CD4-positive, alpha-beta memory T cell (primary cell): Measurements from ENCODE around the gene GPR176. TPM values are rescaled to one million over a fixed set of nuclear protein-coding genes. Genes with fewer than 3 reads are reported as not detected.

Experiments
- CTCF ChIA-PET: fragments of 350-600 bp; sonication (Branson Sonifier 250); formaldehyde crosslinking; loops from one replicate; lab custom pipeline; 2021; ENCODE audit warnings: inconsistent platforms; ENCODE audit not compliant: partially characterized antibody; lab: Charles Lee
- POLR2A ChIA-PET: fragments of 350-600 bp; sonication (Branson Sonifier 250); formaldehyde crosslinking; loops from one replicate; lab custom pipeline; 2021; ENCODE audit not compliant: partially characterized antibody; lab: Charles Lee
- DNase-seq, 5 donors: peaks; one replicate each; pipeline versions ENCODE4 v3.0.0 to v3.0.0-alpha.2; 2020 to 2022; ENCODE audit warnings: mixed read lengths in 1 of 5
- H3K27ac ChIP-seq: one replicate; pipeline ENCODE4 v1.7.0; 2013; ENCODE audit warnings: low read depth, low read length
- H3K27me3 ChIP-seq: 2 replicates; pipeline ENCODE4 v1.7.0; 2013; ENCODE audit warnings: mild to moderate bottlenecking, low read length, moderate library complexity; ENCODE audit not compliant: insufficient read depth
- H3K36me3 ChIP-seq: 2 replicates; pipeline ENCODE4 v1.7.0; 2013; ENCODE audit warnings: mild to moderate bottlenecking, low read length, moderate library complexity; ENCODE audit not compliant: insufficient read depth
- H3K4me1 ChIP-seq: 2 replicates; pipeline ENCODE4 v1.7.0; 2013; ENCODE audit warnings: mild to moderate bottlenecking, low read length, moderate library complexity; ENCODE audit not compliant: insufficient read depth
- H3K4me3 ChIP-seq, 2 donors: one replicate each; pipeline ENCODE4 v1.7.0; 2013; ENCODE audit warnings: low read length in 2 of 2, mild to moderate bottlenecking in 1 of 2
- H3K9me3 ChIP-seq, 2 donors: one replicate each; pipeline ENCODE4 v1.7.0; 2013; ENCODE audit warnings: low read length in 2 of 2, control low read depth in 1 of 2; ENCODE audit not compliant: control insufficient read depth in 1 of 2
- H3K27ac Mint-ChIP-seq, 7 donors: one replicate each; pipeline ENCODE4 v1.8.0; 2020 to 2021; ENCODE audit warnings: mixed read lengths in 7 of 7, mild to moderate bottlenecking in 6 of 7, inconsistent platforms in 3 of 7, moderate library complexity in 3 of 7
- H3K27me3 Mint-ChIP-seq, 2 donors: one replicate each; pipeline ENCODE4 v1.8.0; 2020 to 2021; ENCODE audit warnings: mixed read lengths in 2 of 2
- H3K36me3 Mint-ChIP-seq, 2 donors: one replicate each; pipeline ENCODE4 v1.8.0; 2020 to 2021; ENCODE audit warnings: mixed read lengths in 2 of 2, inconsistent platforms in 1 of 2, mild to moderate bottlenecking in 1 of 2
- H3K4me1 Mint-ChIP-seq, 4 donors: one replicate each; pipeline ENCODE4 v1.8.0; 2020 to 2021; ENCODE audit warnings: mixed read lengths in 4 of 4, mild to moderate bottlenecking in 1 of 4
- H3K4me3 Mint-ChIP-seq, 8 donors: one replicate each; pipeline ENCODE4 v1.8.0; 2020 to 2021; ENCODE audit warnings: mixed read lengths in 8 of 8, mild to moderate bottlenecking in 7 of 8, moderate library complexity in 6 of 8, inconsistent platforms in 3 of 8
- H3K9me3 Mint-ChIP-seq, 8 donors: one replicate each; pipeline ENCODE4 v1.8.0; 2020 to 2021; ENCODE audit warnings: mixed read lengths in 8 of 8, mild to moderate bottlenecking in 5 of 8, inconsistent platforms in 3 of 8, moderate library complexity in 1 of 8
- intact Hi-C: fragments of 100-400 bp; cut with micrococcal nuclease; formaldehyde crosslinking; loops from one replicate; pipeline ENCODE4 v1.15.1; 2023
- polyA plus RNA-seq, 2 donors: library from polyadenylated mRNA; unstranded; fragments of 300-500 nt; fragmentation: Illumina TruSeq; gene quantifications; one replicate each; pipeline ENCODE4 v1.2.3, GENCODE V29; 2021
- total RNA-seq, 2 experiments: library from RNA; stranded (reverse); gene quantifications; one replicate each; pipeline ENCODE4 v1.2.3, GENCODE V29; 2021

The GPR176 gene
- total and polyA plus RNA-seq, 4 experiments from 2014 or later = not detected

- H3K27me3 Mint-ChIP-seq = peaks cover 14 to 35% of the 10 kb centered on the region in 2 donors
- POLR2A ChIA-PET = no interaction called here
- no peak for DNase-seq
- no peak overlapping the region for H3K4me3 Mint-ChIP-seq
- no peaks in the 10 kb centered on the region for H3K27me3 ChIP-seq
- H3K4me1 ChIP-seq = no peaks in the 10 kb centered on the region
- no peak overlapping the region for H3K27ac ChIP-seq
- no peak overlapping the region for H3K4me3 ChIP-seq
- no peaks in the 10 kb centered on the region for H3K36me3 ChIP-seq
- H3K9me3 Mint-ChIP-seq = no peaks in the 10 kb centered on the region
- H3K36me3 Mint-ChIP-seq = no peaks in the 10 kb centered on the region
- H3K4me1 Mint-ChIP-seq = no peaks in the 10 kb centered on the region
- intact Hi-C loops = no loop called here
- no peak overlapping the region for H3K27ac Mint-ChIP-seq
- CTCF ChIA-PET = interaction anchor here (1.0 kb wide), 1 partner anchor 35 kb away, joined by 3 read pairs; no protein-coding TSS in a partner anchor
- no peaks in the 10 kb centered on the region for H3K9me3 ChIP-seq
These were observed 125.1 kb downstream of the GPR176 start for GRCh38 chr15:39794954-39795353.

- Histone ChIP-seq H3K4me3 (no peak overlapping the region), H3K9me3 (no peaks in the 10 kb centered on the region), H3K27me3 (no peaks in the 10 kb centered on the region), H3K27ac (no peak overlapping the region), H3K36me3 (no peaks in the 10 kb centered on the region), H3K4me1 (no peaks in the 10 kb centered on the region)
- H3K36me3 Mint-ChIP-seq = no peaks in the 10 kb centered on the region
- H3K4me3 Mint-ChIP-seq = no peak overlapping the region
- no peaks in the 10 kb centered on the region for H3K9me3 Mint-ChIP-seq
- ChIA-PET POLR2A (no interaction called here), CTCF (no interaction called here)
- DNase-seq = no peak
- peaks cover 14 to 27% of the 10 kb centered on the region in 2 donors for H3K27me3 Mint-ChIP-seq
- H3K4me1 Mint-ChIP-seq = no peaks in the 10 kb centered on the region
- intact Hi-C loops = no loop called here
- no peak overlapping the region for H3K27ac Mint-ChIP-seq
These were observed 126.1 kb downstream of the GPR176 start for GRCh38 chr15:39793923-39794322.

DNA sequence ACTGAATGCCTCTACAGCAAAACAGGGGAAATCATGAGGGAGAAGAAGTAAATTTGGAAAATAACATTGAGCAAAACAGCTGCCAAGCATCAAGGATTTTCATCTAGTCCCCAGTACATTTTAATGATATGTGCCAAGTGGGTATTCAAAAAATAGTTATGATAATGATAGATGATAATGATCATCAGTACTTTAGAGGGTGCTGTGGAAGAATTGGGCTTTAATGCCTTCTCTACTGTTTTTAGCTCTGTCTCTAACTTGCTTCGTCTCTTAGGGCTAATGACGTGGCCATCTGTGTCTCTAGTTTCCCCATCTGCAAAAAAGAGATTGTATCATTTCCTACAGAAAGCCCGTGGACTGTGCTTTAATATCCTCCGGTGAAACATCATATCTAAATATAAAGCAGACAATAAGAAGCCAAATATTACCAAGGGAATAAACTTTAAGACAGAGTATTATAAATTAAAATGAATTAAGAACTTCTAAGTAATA lies 127.2 kb downstream of the GPR176 start:
- no peaks in the 10 kb centered on the region for H3K9me3 ChIP-seq
- Mint-ChIP-seq H3K4me3 (no peak overlapping the region), H3K27ac (no peak overlapping the region), H3K9me3 (no peaks in the 10 kb centered on the region), H3K27me3 (peaks cover 12 to 22% of the 10 kb centered on the region in 2 donors), H3K4me1 (no peaks in the 10 kb centered on the region), H3K36me3 (no peaks in the 10 kb centered on the region)
- no peak for DNase-seq
- H3K27ac ChIP-seq = no peak overlapping the region
- H3K27me3 ChIP-seq = no peaks in the 10 kb centered on the region
- no peaks in the 10 kb centered on the region for H3K4me1 ChIP-seq
- ChIA-PET CTCF (no interaction called here), POLR2A (no interaction called here)
- H3K4me3 ChIP-seq = no peak overlapping the region
- no peaks in the 10 kb centered on the region for H3K36me3 ChIP-seq
- intact Hi-C loops = no loop called here

DNA sequence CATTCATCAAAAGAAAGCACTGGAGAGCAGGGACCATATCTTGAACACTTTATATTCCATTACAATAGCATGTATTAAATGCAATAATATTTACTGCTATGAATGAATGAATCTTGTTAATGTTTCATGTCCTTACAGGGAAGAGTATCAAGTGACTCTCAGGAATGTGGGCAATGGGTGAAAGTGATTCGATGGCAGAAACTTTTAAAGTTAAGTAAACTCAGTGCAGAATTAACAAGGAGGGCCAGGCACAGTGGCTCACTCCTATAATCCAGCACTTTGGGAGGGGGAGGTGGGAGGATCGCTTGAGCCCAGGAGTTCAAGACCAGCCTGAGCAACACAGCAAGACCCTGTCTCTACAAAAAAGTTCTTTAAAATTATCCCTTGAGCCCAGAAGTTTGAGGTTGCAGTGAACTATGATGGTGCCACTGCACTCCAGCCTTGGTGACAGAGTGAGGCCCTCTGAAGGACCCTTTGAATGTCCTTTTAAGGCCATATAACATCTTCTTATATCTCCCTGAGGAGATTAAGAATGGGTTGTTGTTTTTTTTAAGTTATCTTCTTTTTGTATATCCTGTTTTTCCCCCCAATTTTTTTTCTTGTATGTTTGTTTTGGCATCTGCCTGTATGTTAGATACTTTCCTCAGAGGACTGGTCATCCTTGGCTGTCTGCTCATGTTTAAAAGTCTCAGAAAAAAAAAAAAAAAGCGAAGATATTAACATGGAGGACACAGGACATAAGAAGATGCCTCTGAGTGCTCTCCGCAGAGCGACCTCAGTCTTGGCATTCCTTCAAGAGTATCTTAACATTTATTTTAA lies 127.8 kb downstream of the GPR176 start:
- H3K36me3 ChIP-seq = no peaks in the 10 kb centered on the region

GRCh38 chr15:39789736-39790135 lies 130.3 kb downstream of the GPR176 start:
- DNase-seq = no peak
- Histone ChIP-seq H3K36me3 (no peaks in the 10 kb centered on the region), H3K27ac (no peak overlapping the region), H3K27me3 (no peaks in the 10 kb centered on the region), H3K4me1 (peaks cover 15% of the 10 kb centered on the region), H3K4me3 (no peak overlapping the region), H3K9me3 (no peaks in the 10 kb centered on the region)
- ChIA-PET POLR2A (no interaction called here), CTCF (interaction anchor here (0.9 to 3.6 kb wide), 3 partner anchors 13 to 484 kb away, joined by 3 to 22 read pairs (median 4); no protein-coding TSS in a partner anchor)
- Mint-ChIP-seq H3K4me1 (peaks cover 9 to 20% (median 16%) of the 10 kb centered on the region in 4 donors), H3K27me3 (peaks cover 3 to 4% of the 10 kb centered on the region in 2 donors), H3K27ac (peak overlapping the region in 1 of 7 donors; percentile 35), H3K9me3 (no peaks in the 10 kb centered on the region), H3K36me3 (peaks cover 0 to 11% of the 10 kb centered on the region in 2 donors), H3K4me3 (no peak overlapping the region)
- intact Hi-C loops = loop anchor here (5.0 to 10.0 kb wide), 2 partner anchors 428 to 1335 kb away; partner anchors contain the start of gene FAM98B

More for the DNA sequence above, 127.8 kb downstream of the GPR176 start:
- no peak for DNase-seq
- H3K36me3 Mint-ChIP-seq = no peaks in the 10 kb centered on the region
- Histone ChIP-seq H3K4me1 (no peaks in the 10 kb centered on the region), H3K4me3 (no peak overlapping the region), H3K9me3 (no peaks in the 10 kb centered on the region), H3K27ac (no peak overlapping the region), H3K27me3 (no peaks in the 10 kb centered on the region)
- ChIA-PET POLR2A (no interaction called here), CTCF (no interaction called here)
- H3K4me1 Mint-ChIP-seq = no peaks in the 10 kb centered on the region
- no peak overlapping the region for H3K27ac Mint-ChIP-seq
- H3K27me3 Mint-ChIP-seq = peaks cover 12 to 18% of the 10 kb centered on the region in 2 donors
- intact Hi-C loops = no loop called here
- H3K9me3 Mint-ChIP-seq = no peaks in the 10 kb centered on the region
- H3K4me3 Mint-ChIP-seq = no peak overlapping the region

DNA sequence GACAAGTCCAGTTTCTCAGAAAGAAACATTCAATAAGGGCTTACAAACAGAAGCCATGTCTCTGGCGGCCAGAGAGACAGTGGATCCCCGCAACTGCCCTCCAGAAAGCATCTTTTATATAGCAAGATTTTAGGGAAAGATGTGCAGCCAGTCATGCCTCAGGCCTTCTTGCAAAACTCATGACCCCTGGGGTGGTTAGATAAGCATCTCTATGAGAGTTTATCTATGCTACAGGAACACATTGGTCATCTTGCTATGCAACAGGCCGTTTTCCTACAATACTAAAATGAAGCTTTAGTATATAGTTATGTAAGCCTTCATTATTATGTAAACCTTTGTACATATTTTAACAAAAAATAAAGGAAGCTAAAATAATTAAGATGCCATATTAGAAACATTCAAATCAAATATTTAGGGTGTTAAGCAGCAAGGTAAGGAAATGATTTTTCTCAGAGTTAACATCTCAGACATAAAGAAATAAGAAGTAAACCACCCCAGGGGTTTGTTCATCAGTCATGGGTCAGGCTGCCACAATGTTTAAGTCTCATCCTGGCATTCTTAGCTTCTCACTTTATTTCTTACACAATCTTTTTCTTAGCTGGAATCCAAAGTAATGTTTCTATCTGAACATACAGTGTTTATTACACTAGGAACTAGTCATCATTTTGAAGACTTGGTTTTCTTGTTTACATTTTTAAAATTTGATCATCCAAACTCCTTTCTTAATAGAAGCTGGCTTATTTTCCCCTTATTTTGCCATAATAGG lies 131.1 kb downstream of the GPR176 start:
- Mint-ChIP-seq H3K4me1 (peaks cover 13 to 28% (median 22%) of the 10 kb centered on the region in 4 donors), H3K27ac (no peak overlapping the region), H3K9me3 (no peaks in the 10 kb centered on the region), H3K4me3 (no peak overlapping the region), H3K27me3 (peaks cover 0 to 4% of the 10 kb centered on the region in 2 donors), H3K36me3 (peaks cover 0 to 11% of the 10 kb centered on the region in 2 donors)
- Histone ChIP-seq H3K27ac (no peak overlapping the region), H3K4me1 (peaks cover 23% of the 10 kb centered on the region), H3K36me3 (no peaks in the 10 kb centered on the region), H3K27me3 (no peaks in the 10 kb centered on the region), H3K4me3 (no peak overlapping the region), H3K9me3 (no peaks in the 10 kb centered on the region)
- DNase-seq = no peak
- intact Hi-C loops = loop anchor here (5.0 to 10.0 kb wide), 2 partner anchors 428 to 1334 kb away; partner anchors contain the start of gene FAM98B
- ChIA-PET CTCF (interaction anchor here (0.7 to 3.6 kb wide), 10 partner anchors 13 to 549 kb away, joined by 3 to 22 read pairs (median 4); no protein-coding TSS in a partner anchor), POLR2A (no interaction called here)
